ENCODE measurements around the gene TFDP2.

GRCh38 chr3:142007710-142008399 lies 141.5 kb downstream of the TFDP2 start:
- no peak for TF ChIP-seq GATA3 (IDR thresholded peaks at IDR 0.05; ENCODE audit: low read depth, low read length)
- TF ChIP-seq GATA2 (IDR thresholded peaks at IDR 0.05; ENCODE audit: low read depth, low read length), result no peak
